IPS DF 4.7 (cell line): ENCODE data around the gene SLC26A1.
"Not testable (repeated sequence)": the region's sequence is repeated elsewhere in the genome, so short reads cannot be mapped to it uniquely, and the experiment has no call there.

Source experiments
- DNase-seq: peaks from one replicate; pipeline ENCODE4 v3.0.0-alpha.2; 2013; ENCODE audit warnings: low spot score; ENCODE audit errors: extremely low read depth

The SLC26A1 gene

DNA sequence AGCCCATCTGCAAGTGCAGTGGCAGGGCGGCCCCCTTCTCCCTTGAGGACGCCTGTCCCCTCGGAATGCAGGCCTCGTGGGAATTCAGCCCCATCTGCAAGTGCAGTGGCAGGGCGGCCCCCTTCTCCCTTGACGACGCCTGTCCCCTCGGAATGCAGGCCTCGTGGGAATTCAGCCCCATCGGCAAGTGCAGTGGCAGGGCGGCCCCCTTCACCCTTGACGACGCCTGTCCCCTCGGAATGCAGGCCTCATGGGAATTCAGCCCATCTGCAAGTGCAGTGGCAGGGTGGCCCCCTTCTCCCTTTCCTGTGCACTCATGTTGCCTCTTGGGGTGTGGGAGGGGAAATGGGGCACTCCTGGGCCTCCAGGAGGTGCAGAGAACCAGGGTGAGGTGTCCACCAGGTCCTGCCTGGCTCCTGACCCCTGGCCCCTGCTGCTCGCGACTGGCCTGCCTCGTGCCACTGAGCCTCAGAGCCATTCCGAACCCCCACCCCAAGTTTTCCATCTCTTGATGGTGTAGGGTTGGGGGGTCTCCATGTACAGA, 6.8 kb upstream of the SLC26A1 start:
- no peak for DNase-seq

DNA sequence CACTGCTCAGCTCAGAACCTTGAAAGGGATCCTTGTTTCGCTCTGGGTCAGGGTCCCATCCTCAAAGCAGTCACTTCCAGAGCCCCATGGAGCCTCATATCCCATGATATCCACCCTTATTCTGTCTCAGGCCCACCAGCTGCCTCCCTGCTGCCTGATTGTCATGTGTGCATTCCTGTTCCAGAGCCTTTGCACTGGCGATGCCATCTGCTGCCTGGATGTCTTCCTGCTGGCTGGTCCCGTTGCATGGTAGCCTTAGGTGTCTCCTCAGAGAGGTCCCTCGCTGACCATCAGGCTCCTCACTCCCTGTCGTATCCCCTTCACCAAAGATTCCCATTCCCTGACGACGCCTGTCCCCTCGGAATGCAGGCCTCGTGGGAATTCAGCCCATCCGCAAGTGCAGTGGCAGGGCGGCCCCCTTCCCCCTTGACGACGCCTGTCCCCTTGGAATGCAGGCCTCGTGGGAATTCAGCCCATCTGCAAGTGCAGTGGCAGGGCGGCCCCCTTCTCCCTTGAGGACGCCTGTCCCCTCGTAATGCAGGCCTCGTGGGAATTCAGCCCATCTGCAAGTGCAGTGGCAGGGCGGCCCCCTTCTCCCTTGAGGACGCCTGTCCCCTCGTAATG, 6.1 kb upstream of the SLC26A1 start:
- not testable (repeated sequence) for DNase-seq

GRCh38 chr4:998096-998691, 5.0 kb upstream of the SLC26A1 start:
- DNase-seq = no peak

- no peak for DNase-seq
These were observed 4.3 kb upstream of the SLC26A1 start for GRCh38 chr4:997375-998071.

DNA sequence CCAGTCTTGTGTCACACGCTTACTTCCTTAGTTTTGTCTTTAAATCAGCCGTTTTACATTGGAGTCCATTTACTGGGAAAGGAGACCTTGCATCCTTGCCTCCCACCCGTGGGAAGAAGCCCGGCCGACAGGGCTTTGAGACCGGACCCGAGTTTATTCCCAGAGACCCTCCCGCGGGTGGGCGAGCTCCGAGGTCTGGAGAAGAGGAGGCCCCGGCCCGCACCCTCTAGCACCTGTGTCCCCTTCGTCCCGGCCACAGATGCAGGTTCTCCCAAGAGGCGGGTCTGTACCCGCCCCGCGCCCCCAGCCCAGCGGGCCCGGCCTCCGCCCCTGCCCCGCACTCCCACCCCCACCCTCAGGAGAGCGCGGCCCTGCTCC, 3.8 kb upstream of the SLC26A1 start:
- no peak for DNase-seq

DNA sequence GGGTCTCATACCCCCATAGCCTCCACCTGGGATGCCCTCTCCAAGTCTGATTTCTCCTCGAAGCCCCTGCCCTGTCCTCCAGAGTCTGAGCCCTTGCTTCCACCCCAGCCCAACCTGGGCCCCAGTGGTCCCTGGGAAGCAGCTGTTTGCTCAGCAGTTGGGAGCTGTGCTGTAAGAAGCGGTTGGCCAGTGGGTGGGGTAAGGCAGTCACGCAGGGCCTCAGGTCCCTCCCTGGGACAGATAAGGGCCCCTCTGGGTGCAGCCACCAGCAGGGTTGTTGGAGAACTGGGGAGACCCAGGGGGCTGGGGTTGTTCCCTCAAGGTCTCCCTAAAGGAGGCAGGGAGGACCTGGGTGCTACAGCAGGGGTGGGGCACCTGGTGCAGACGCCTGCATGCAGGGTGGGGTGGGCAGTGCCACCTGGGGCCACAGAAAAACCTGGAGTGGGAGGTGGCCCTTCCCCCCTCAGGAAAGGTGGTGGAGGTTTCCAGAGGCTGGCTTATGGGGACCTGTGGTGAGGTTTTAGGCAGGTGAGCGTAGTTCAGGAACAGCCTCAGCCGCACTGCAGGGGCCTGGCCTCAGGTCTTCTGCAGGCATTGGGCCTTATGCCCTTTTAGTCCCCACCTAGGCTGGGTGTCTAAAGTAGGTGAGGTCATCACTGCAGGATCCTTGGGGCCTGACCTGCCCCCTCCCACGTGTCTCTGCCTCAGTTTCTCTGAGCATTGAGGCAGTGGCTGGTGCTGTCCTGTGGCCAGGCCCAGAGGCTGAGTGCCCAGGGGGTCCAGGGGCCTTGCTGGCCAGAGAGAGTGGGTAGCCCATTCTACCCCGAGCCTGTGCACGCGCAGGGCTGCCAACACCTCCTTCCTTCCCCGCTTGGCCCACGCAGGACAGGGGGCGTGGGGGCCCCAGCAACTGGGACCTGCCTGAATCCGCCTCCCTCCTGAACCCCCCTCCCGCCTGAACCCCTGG, 3.1 kb upstream of the SLC26A1 start:
- DNase-seq = no peak

- DNase-seq = no peak
These were observed 2.3 kb upstream of the SLC26A1 start for GRCh38 chr4:995311-996026.

GRCh38 chr4:992297-993110, 700 bp downstream of the SLC26A1 start:
- DNase-seq = no peak

DNA sequence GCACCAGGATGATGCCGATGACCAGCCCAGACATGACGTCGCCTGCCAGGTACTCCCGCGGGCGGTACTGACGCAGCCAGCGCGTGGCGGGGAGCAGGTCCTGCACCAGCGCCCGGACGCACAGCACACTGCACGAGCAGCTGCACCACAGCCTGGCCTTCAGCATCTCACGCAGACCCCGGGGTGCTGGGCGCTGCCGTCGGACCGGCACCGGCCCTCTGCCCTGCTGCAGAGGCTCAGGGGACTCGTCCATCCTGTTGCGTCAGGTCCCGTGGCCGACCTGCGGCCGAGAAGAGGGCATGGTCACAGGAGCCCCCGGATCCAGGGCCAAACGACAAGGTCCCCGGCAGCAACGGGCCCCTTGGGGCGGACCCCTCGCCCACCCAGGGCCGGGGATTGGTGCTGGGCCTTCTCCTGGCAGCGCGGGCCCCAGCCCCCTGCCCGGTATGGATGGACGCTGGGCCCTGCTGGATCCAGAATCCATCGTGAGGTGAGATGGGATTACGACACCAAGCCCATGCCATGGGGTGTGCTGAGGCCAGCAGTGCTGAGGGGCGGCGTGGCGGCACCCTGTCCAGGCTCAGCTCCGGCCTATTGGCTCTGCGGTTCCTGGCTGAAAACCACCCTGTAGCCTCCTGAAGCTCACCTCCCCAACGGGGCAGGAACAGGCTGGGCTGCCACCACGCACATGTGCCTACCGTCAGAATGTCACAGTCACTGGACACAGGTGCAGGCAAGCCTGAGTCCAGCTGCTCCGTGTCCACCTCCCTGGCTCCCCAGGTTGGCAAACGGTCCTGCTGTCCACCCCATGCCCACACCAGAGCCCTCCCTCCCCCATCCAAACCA, 1.5 kb downstream of the SLC26A1 start:
- no peak for DNase-seq

DNA sequence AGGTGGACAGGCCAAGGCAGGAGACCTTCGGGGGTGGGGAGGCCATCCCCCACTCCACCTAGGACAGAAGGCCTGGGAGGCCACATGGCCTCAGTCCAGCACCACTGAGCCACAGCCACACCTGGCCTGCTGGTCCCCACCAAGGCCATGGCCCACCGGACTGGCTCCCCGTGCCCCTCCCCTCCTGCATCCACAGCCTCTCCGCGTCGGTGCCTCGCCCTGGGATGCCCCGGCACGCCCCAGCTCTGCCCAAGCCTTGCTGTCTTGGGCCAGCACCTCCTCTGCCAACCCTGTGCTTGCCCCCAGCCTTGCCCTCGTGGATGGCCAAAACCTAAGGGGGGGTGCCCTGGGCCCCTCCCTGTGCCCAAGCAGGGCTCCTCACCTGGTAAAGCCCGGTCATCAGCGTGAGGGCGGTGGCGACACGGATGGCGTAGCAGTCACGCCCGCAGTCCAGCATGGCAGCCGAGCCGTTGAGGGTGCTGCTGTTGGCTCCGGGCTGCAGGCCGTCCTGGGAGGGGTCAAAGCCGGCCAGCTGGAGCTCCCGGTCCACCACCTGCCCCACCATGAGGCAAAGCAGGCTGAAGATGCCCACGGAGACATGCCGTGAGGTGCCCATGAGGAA, 2.3 kb downstream of the SLC26A1 start:
- DNase-seq = no peak

DNA sequence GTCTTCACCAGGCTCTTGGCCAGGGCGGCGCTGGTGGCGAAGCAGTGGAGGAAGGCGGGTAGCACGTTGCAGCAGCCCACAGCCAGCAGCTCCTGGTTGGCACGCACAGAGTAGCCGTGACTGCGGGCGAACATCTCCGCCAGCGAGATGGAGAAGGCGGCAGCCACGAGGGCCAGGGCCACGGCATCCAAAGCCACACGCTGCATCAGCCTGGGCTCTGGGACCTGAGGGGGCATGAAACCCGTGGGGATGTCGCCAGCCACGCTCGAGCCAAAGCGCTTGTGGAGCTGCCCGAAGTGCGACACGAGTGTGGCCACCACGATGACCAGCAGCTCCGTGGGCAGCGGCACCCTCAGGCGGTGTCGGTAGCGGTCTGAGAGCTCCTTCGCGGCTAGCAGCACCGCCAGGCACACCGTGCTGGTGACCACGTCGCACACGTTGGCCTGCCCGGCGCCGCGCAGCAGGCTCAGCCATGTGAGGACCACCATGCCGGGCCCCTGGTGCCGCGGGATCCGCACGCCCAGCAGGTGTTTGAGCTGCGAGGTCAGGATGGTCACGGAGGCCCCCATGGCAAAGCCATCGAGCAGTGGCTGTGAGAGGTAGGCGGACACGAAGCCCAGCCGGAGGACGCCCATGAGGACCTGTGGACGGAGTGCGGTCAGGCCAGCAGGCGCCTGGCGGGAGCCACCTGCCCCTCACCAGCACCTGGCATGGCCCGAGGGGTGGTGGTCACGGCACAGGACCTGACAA, 3.3 kb downstream of the SLC26A1 start:
- no peak for DNase-seq

- DNase-seq = no peak
These were observed 4.2 kb downstream of the SLC26A1 start for GRCh38 chr4:988726-989721.

GRCh38 chr4:987624-988513, 5.3 kb downstream of the SLC26A1 start:
- no peak for DNase-seq

GRCh38 chr4:986879-987623, 6.2 kb downstream of the SLC26A1 start, which contains the start of gene IDUA:
Gene IDUA (plus strand): TSS chr4:987044. CDS start chr4:987085, 41 bp downstream.
- DNase-seq = no peak

GRCh38 chr4:986428-986878, 6.8 kb downstream of the SLC26A1 start:
- DNase-seq = no peak
